ENCODE results near the gene NBEAL2. TPM values are rescaled to one million over a fixed set of nuclear protein-coding genes. Genes with fewer than 3 reads are reported as not detected.

The NBEAL2 gene
- total and polyA plus RNA-seq, 5 donors from 2014 or later: 4.7 to 429 (median 10.1) TPM

DNA sequence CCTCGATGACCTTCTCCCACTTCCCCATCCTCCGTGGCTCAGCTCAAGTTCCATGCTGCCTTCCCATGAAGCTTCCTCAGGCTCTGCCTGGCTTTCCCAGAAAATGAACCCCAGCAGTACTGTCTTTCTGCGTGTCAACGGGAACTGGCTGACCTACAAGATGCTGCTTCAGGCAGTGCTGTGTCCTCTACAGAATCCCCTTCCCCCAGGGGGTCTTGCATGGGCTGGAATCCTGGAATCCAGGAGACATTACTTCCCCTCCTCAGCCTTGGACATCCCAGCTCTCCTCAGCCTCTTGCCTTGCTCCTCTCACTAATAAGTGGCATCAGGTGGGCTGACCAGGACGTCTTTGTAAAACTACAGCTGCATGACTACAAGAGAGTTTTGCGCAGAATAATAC, 8.3 kb upstream of the NBEAL2 start:
- H3K4me3 Mint-ChIP-seq: peak overlapping the region; percentile 4 to 81 (median 70)
- Histone ChIP-seq H3K9me3 (ENCODE audit: control insufficient read depth in 2 of 2, low read length in 2 of 2) (no peaks in the 10 kb centered on the region), H3K27me3 (ENCODE audit: control insufficient read depth, insufficient read depth, low read length) (no peaks in the 10 kb centered on the region), H3K4me3 (ENCODE audit: low read depth, low read length) (peak overlapping the region; percentile 49), H3K36me3 (ENCODE audit: control insufficient read depth, insufficient read depth, low read length) (peaks cover 4% of the 10 kb centered on the region), H3K4me1 (ENCODE audit: control insufficient read depth, insufficient read depth, low read length, poor library complexity, severe bottlenecking) (peaks cover 85% of the 10 kb centered on the region), H3K27ac (ENCODE audit: insufficient read depth, low read length, poor library complexity, severe bottlenecking) (no peak overlapping the region)
- DNase-seq (no peak), ATAC-seq (ENCODE audit: low read depth in 2 of 2) (no peak)
- no peaks in the 10 kb centered on the region for H3K27me3 Mint-ChIP-seq
- H3K9me3 Mint-ChIP-seq: no peaks in the 10 kb centered on the region
- H3K27ac Mint-ChIP-seq: peak overlapping the region; percentile 82 to 91 (median 87)
- H3K4me1 Mint-ChIP-seq: peaks cover 28 to 88% (median 68%) of the 10 kb centered on the region in 4 donors
- peaks cover 30% of the 10 kb centered on the region for H3K36me3 Mint-ChIP-seq

DNA sequence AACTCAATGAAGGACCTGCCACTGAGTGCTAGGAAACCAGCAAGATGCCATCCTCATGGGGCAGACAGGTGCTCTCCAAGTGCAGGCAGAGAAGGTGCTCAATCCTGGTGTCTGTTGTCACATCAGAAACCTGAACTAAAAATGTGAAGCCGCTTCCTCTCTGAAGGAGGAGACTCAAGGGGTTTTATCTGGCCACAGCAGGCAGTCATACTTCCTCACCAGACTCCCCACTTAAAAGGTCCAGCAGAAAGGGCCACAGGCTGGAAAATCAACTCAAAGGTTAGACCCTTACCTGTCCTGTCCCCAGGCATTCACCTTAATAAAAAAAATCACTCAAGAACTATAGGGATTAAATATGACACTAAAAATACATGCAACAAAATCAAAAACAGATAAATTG, 7.7 kb upstream of the NBEAL2 start:
- H3K4me3 ChIP-seq (ENCODE audit: low read depth, low read length): peak overlapping the region; percentile 49
- H3K4me1 ChIP-seq (ENCODE audit: control insufficient read depth, insufficient read depth, low read length, poor library complexity, severe bottlenecking): peaks cover 80% of the 10 kb centered on the region
- DNase-seq (peak in 1 of 3 donors; percentile 56), ATAC-seq (ENCODE audit: low read depth in 2 of 2) (no peak)
- H3K27ac ChIP-seq (ENCODE audit: insufficient read depth, low read length, poor library complexity, severe bottlenecking): peak overlapping the region; percentile 49
- no peaks in the 10 kb centered on the region for H3K27me3 ChIP-seq (ENCODE audit: control insufficient read depth, insufficient read depth, low read length)
- peaks cover 4% of the 10 kb centered on the region for H3K36me3 ChIP-seq (ENCODE audit: control insufficient read depth, insufficient read depth, low read length)
- Mint-ChIP-seq H3K4me1 (peaks cover 30 to 88% (median 67%) of the 10 kb centered on the region in 4 donors), H3K27me3 (peaks cover 5% of the 10 kb centered on the region), H3K4me3 (peak overlapping the region; percentile 66 to 91 (median 77)), H3K9me3 (no peaks in the 10 kb centered on the region), H3K36me3 (peaks cover 28% of the 10 kb centered on the region), H3K27ac (peak overlapping the region; percentile 82 to 91 (median 87))
- H3K9me3 ChIP-seq (ENCODE audit: control insufficient read depth in 2 of 2, low read length in 2 of 2): no peaks in the 10 kb centered on the region

GRCh38 chr3:46972396-46972795, 7.1 kb upstream of the NBEAL2 start:
- ATAC-seq (ENCODE audit: low read depth in 2 of 2) (no peak), DNase-seq (no peak)

GRCh38 chr3:46974421-46975171, 4.9 kb upstream of the NBEAL2 start:
- Mint-ChIP-seq H3K27ac (peak overlapping the region; percentile 38 to 78 (median 51)), H3K4me1 (peaks cover 29 to 82% (median 58%) of the 10 kb centered on the region in 4 donors), H3K9me3 (no peaks in the 10 kb centered on the region), H3K4me3 (peak overlapping the region; percentile 76 to 99 (median 94)), H3K27me3 (peaks cover 5% of the 10 kb centered on the region), H3K36me3 (peaks cover 16% of the 10 kb centered on the region)
- no peak for DNase-seq
- H3K27ac ChIP-seq (ENCODE audit: insufficient read depth, low read length, poor library complexity, severe bottlenecking): no peak overlapping the region
- H3K4me1 ChIP-seq (ENCODE audit: control insufficient read depth, insufficient read depth, low read length, poor library complexity, severe bottlenecking): peaks cover 80% of the 10 kb centered on the region
- no peak for ATAC-seq (ENCODE audit: low read depth in 2 of 2)
- H3K27me3 ChIP-seq (ENCODE audit: control insufficient read depth, insufficient read depth, low read length): no peaks in the 10 kb centered on the region
- H3K36me3 ChIP-seq (ENCODE audit: control insufficient read depth, insufficient read depth, low read length): no peaks in the 10 kb centered on the region
- peak overlapping the region; percentile 63 for H3K4me3 ChIP-seq (ENCODE audit: low read depth, low read length)
- H3K9me3 ChIP-seq (ENCODE audit: control insufficient read depth in 2 of 2, low read length in 2 of 2): no peaks in the 10 kb centered on the region

More at GRCh38 chr3:46972396-46972795, 7.1 kb upstream of the NBEAL2 start:
- Mint-ChIP-seq H3K9me3 (no peaks in the 10 kb centered on the region), H3K27ac (peak overlapping the region in 1 of 3 donors; percentile 87), H3K36me3 (peaks cover 22% of the 10 kb centered on the region), H3K27me3 (peaks cover 5% of the 10 kb centered on the region), H3K4me3 (peak overlapping the region; percentile 66 to 91 (median 77)), H3K4me1 (peaks cover 29 to 88% (median 64%) of the 10 kb centered on the region in 4 donors)
- H3K4me3 ChIP-seq (ENCODE audit: low read depth, low read length): peak overlapping the region; percentile 32
- no peaks in the 10 kb centered on the region for H3K27me3 ChIP-seq (ENCODE audit: control insufficient read depth, insufficient read depth, low read length)
- peaks cover 79% of the 10 kb centered on the region for H3K4me1 ChIP-seq (ENCODE audit: control insufficient read depth, insufficient read depth, low read length, poor library complexity, severe bottlenecking)
- no peaks in the 10 kb centered on the region for H3K9me3 ChIP-seq (ENCODE audit: control insufficient read depth in 2 of 2, low read length in 2 of 2)
- peaks cover 4% of the 10 kb centered on the region for H3K36me3 ChIP-seq (ENCODE audit: control insufficient read depth, insufficient read depth, low read length)
- peak overlapping the region; percentile 49 for H3K27ac ChIP-seq (ENCODE audit: insufficient read depth, low read length, poor library complexity, severe bottlenecking)

- ATAC-seq (ENCODE audit: low read depth in 2 of 2): peak; percentile 80 to 81
- Histone ChIP-seq H3K27me3 (ENCODE audit: control insufficient read depth, insufficient read depth, low read length) (no peaks in the 10 kb centered on the region), H3K9me3 (ENCODE audit: control insufficient read depth in 2 of 2, low read length in 2 of 2) (no peaks in the 10 kb centered on the region), H3K4me1 (ENCODE audit: control insufficient read depth, insufficient read depth, low read length, poor library complexity, severe bottlenecking) (peaks cover 78% of the 10 kb centered on the region), H3K27ac (ENCODE audit: insufficient read depth, low read length, poor library complexity, severe bottlenecking) (peak within 1 kb of the TSS; percentile 83), H3K36me3 (ENCODE audit: control insufficient read depth, insufficient read depth, low read length) (no peaks in the 10 kb centered on the region), H3K4me3 (ENCODE audit: low read depth, low read length) (peak within 1 kb of the TSS; percentile 92)
- Mint-ChIP-seq H3K27me3 (peaks cover 5% of the 10 kb centered on the region), H3K36me3 (peaks cover 5% of the 10 kb centered on the region), H3K9me3 (no peaks in the 10 kb centered on the region), H3K4me3 (peak within 1 kb of the TSS; percentile 97 to 99 (median 99)), H3K4me1 (peaks cover 23 to 76% (median 47%) of the 10 kb centered on the region in 4 donors), H3K27ac (peak within 1 kb of the TSS; percentile 97 to 100 (median 98))
- peak; percentile 93 to 99 (median 98) for DNase-seq
Observed at GRCh38 chr3:46976326-46977190, 2.9 kb upstream of the NBEAL2 start, which contains the start of gene CCDC12. TSS of gene CCDC12 (minus strand) at chr3:46976745. CDS start at chr3:46976732, 13 bp downstream.

GRCh38 chr3:46977811-46978195, 1.7 kb upstream of the NBEAL2 start:
- H3K27ac Mint-ChIP-seq: peak overlapping the region; percentile 75 to 98 (median 77)
- no peaks in the 10 kb centered on the region for H3K27me3 ChIP-seq (ENCODE audit: control insufficient read depth, insufficient read depth, low read length)
- DNase-seq (no peak), ATAC-seq (ENCODE audit: low read depth in 2 of 2) (no peak)
- peaks cover 2% of the 10 kb centered on the region for H3K36me3 Mint-ChIP-seq
- H3K4me1 Mint-ChIP-seq: peaks cover 12 to 75% (median 46%) of the 10 kb centered on the region in 4 donors
- H3K27ac ChIP-seq (ENCODE audit: insufficient read depth, low read length, poor library complexity, severe bottlenecking): peak overlapping the region; percentile 80
- peak overlapping the region; percentile 18 for H3K4me3 ChIP-seq (ENCODE audit: low read depth, low read length)
- H3K4me3 Mint-ChIP-seq: peak overlapping the region; percentile 97 to 99 (median 99)
- peaks cover 79% of the 10 kb centered on the region for H3K4me1 ChIP-seq (ENCODE audit: control insufficient read depth, insufficient read depth, low read length, poor library complexity, severe bottlenecking)
- H3K9me3 Mint-ChIP-seq: no peaks in the 10 kb centered on the region
- no peaks in the 10 kb centered on the region for H3K9me3 ChIP-seq (ENCODE audit: control insufficient read depth in 2 of 2, low read length in 2 of 2)
- H3K36me3 ChIP-seq (ENCODE audit: control insufficient read depth, insufficient read depth, low read length): no peaks in the 10 kb centered on the region
- peaks cover 5% of the 10 kb centered on the region for H3K27me3 Mint-ChIP-seq

- ATAC-seq (ENCODE audit: low read depth in 2 of 2): no peak
- no peak for DNase-seq
- no peaks in the 10 kb centered on the region for H3K36me3 ChIP-seq (ENCODE audit: control insufficient read depth, insufficient read depth, low read length)
- Mint-ChIP-seq H3K27ac (peak overlapping the region; percentile 75 to 95 (median 90)), H3K4me3 (peak overlapping the region; percentile 97 to 99 (median 99)), H3K9me3 (no peaks in the 10 kb centered on the region), H3K36me3 (peaks cover 2% of the 10 kb centered on the region), H3K27me3 (peaks cover 5% of the 10 kb centered on the region), H3K4me1 (peaks cover 12 to 79% (median 47%) of the 10 kb centered on the region in 4 donors)
- H3K9me3 ChIP-seq (ENCODE audit: control insufficient read depth in 2 of 2, low read length in 2 of 2): no peaks in the 10 kb centered on the region
- peak overlapping the region; percentile 18 for H3K4me3 ChIP-seq (ENCODE audit: low read depth, low read length)
- H3K4me1 ChIP-seq (ENCODE audit: control insufficient read depth, insufficient read depth, low read length, poor library complexity, severe bottlenecking): peaks cover 83% of the 10 kb centered on the region
- no peaks in the 10 kb centered on the region for H3K27me3 ChIP-seq (ENCODE audit: control insufficient read depth, insufficient read depth, low read length)
- H3K27ac ChIP-seq (ENCODE audit: insufficient read depth, low read length, poor library complexity, severe bottlenecking): peak overlapping the region; percentile 80
Observed at GRCh38 chr3:46978381-46978780, 1.1 kb upstream of the NBEAL2 start.

Measured in CD4-positive, CD25-positive, alpha-beta regulatory T cell (primary cell).